DND-41 (cell line): Measurements from ENCODE around the gene TOP3A.

Source experiments
- EZH2 ChIP-seq: IDR thresholded peaks from 3 replicates; pipeline ENCODE4 v1.6.1; 2012; ENCODE audit warnings: borderline replicate concordance, low read depth, mild to moderate bottlenecking, moderate library complexity, low read length, inconsistent platforms; ENCODE audit not compliant: severe bottlenecking
- TF ChIP-seq, protein P1 (sequence below): IDR thresholded peaks from 2 replicates; pipeline ENCODE4 v1.5.1; 2012; ENCODE audit warnings: borderline replicate concordance, low read length, moderate library complexity, mild to moderate bottlenecking; ENCODE audit not compliant: poor library complexity, severe bottlenecking; ENCODE audit errors: extremely low read depth

DNA sequence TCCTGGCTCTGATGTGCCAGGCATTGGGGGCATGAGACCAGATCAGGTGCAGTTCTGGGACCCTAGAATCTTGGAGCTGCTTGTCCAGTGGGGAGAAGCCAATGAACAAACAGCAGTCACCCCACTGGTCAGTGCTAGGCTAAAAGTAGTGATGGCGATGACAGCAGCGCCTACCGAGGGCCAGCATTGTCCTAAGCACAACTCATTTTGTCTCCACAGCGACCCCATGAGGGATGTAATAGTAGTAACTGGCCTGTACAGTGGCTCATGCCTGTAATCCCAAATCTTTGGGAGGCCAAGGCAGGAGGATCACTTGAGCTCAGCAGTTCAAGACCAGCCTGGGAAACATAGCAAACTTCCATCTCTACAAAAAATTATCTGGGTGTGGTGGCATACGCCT lies 6.5 kb upstream of the TOP3A start:
- TF ChIP-seq, protein P1, sequence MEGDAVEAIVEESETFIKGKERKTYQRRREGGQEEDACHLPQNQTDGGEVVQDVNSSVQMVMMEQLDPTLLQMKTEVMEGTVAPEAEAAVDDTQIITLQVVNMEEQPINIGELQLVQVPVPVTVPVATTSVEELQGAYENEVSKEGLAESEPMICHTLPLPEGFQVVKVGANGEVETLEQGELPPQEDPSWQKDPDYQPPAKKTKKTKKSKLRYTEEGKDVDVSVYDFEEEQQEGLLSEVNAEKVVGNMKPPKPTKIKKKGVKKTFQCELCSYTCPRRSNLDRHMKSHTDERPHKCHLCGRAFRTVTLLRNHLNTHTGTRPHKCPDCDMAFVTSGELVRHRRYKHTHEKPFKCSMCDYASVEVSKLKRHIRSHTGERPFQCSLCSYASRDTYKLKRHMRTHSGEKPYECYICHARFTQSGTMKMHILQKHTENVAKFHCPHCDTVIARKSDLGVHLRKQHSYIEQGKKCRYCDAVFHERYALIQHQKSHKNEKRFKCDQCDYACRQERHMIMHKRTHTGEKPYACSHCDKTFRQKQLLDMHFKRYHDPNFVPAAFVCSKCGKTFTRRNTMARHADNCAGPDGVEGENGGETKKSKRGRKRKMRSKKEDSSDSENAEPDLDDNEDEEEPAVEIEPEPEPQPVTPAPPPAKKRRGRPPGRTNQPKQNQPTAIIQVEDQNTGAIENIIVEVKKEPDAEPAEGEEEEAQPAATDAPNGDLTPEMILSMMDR, result peak; percentile 12
- TF ChIP-seq EZH2, result no peak
